ENCODE results near the gene RTN1. TPM values are rescaled to one million over a fixed set of nuclear protein-coding genes. Genes with fewer than 3 reads are reported as not detected.

The RTN1 gene
- total and polyA plus RNA-seq, 2 of the 8 experiments (the other 6 are each of a cell fraction or from before 2014, with no cell fraction given), result 2.8 to 4.9 TPM

DNA sequence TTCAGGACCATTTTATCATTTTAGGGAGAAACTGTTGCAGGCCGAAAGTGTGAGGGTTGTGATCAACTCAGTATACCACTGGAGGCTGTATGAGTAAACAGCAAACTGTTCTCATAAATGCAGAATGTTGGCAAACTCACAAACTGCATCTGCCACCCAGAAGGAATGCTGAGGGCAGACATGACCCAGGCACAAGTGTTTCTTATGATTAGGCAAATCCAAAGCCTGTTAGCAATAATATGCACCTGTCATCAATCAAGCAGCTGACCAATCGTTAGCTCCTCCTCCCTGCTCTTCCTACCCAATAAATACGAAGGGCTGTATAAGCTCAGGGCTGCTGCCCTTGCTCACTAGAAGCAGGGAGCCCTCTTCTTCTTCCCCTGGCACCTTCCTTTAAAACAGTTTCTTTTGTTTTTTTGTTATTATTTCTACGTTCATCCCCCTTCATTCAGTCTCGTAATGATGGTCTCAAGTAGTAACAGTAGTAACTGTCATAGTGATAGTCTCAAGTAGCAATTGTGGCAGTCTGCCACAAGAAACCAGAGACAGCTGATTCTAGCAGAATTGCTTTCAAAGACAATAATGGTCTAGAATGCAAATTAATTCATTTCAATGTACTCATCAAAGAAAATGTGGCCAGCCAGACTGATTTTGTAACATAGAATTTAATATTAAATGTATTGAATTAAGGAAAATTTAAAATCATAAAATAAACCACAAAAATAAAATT lies 278.8 kb downstream of the RTN1 start:
- Histone ChIP-seq H3K4me1 (replicated peaks in 1 of 4; ENCODE audit: control insufficient read depth in 3 of 4, insufficient read depth in 4 of 4, low read length in 3 of 4) (no peaks in the 10 kb centered on the region; a peak in 1 of 7 replicates), H3K18ac (ENCODE audit: extremely low read depth, low read length) (no peak overlapping the region), H4K5ac (ENCODE audit: insufficient read length, low read depth, low read length) (no peak overlapping the region), H3K9ac (replicated peaks in 1 of 4; ENCODE audit: extremely low read depth in 1 of 4, low read depth in 3 of 4, low read length in 3 of 4) (no peak overlapping the region), H3K56ac (replicated peaks; ENCODE audit: insufficient read length, low read depth, low read length) (no peak overlapping the region), H4K8ac (ENCODE audit: extremely low read depth, insufficient read depth, low read length) (no peak overlapping the region), H3K4me2 (ENCODE audit: insufficient read depth in 1 of 2, low read depth in 2 of 2, low read length in 2 of 2) (no peak overlapping the region), H3K9me3 (ENCODE audit: insufficient read depth in 2 of 2, low read depth in 1 of 2, low read length in 1 of 2) (no peaks in the 10 kb centered on the region), H4K91ac (replicated peaks; ENCODE audit: insufficient read length, low read length) (no peak overlapping the region), H3K14ac (ENCODE audit: insufficient read length) (no peak overlapping the region), H2AK5ac (ENCODE audit: low read depth, low read length) (no peak overlapping the region), H2BK20ac (ENCODE audit: low read length) (no peak overlapping the region), H3K36me3 (ENCODE audit: control insufficient read depth in 2 of 4, insufficient read depth in 4 of 4, low read length in 3 of 4) (no peaks in the 10 kb centered on the region), H3K27me3 (replicated peaks in 1 of 4; ENCODE audit: control insufficient read depth in 3 of 4, extremely low read depth in 1 of 4, insufficient read depth in 3 of 4, low read length in 3 of 4) (no peaks in the 10 kb centered on the region), H3K79me2 (ENCODE audit: control insufficient read depth in 1 of 2, insufficient read depth in 2 of 2, low read length in 2 of 2) (no peaks in the 10 kb centered on the region), H2BK120ac (replicated peaks; ENCODE audit: low read depth, low read length) (no peak overlapping the region), H3K4me3 (ENCODE audit: extremely low read depth in 1 of 4, insufficient read depth in 2 of 4, low read depth in 3 of 4, low read length in 4 of 4) (no peak overlapping the region), H4K20me1 (replicated peaks in 1 of 2; ENCODE audit: control insufficient read depth in 1 of 2, insufficient read depth in 2 of 2, low read length in 2 of 2) (no peaks in the 10 kb centered on the region), H2BK12ac (ENCODE audit: low read depth, low read length) (no peak overlapping the region), H2AFZ (ENCODE audit: low read length) (no peak overlapping the region), H3K23ac (ENCODE audit: insufficient read length) (no peak overlapping the region), H3K79me1 (ENCODE audit: low read depth, low read length) (no peaks in the 10 kb centered on the region), H3K27ac (ENCODE audit: low read depth, low read length) (no peak overlapping the region), H3K4ac (replicated peaks; ENCODE audit: insufficient read length, low read depth, low read length) (no peak overlapping the region), H2BK15ac (ENCODE audit: low read length) (no peak overlapping the region), H3K23me2 (ENCODE audit: low read depth, low read length) (no peaks in the 10 kb centered on the region), H2BK5ac (ENCODE audit: low read depth, low read length) (no peak overlapping the region)
- ChIA-PET POLR2A (ENCODE audit: partially characterized antibody) (no interaction called here), CTCF (ENCODE audit: partially characterized antibody) (interaction anchor here (0.5 to 3.0 kb wide), 4 partner anchors 10 to 564 kb away, joined by 4 to 22 read pairs (median 4); partner anchors contain the start of gene CCDC175)
- DNase-seq (ENCODE audit: low read depth in 1 of 2, low spot score in 2 of 2), result no peak
- no peak for FAIRE-seq
- 92% methylated on average over 5 of the region's 5 CpGs; no CpG with 5 or more reads in 1 of the 2 experiments for WGBS, 2 experiments (ENCODE audit: extremely low coverage in 1 of 2, insufficient coverage in 1 of 2, insufficient read length in 1 of 2, insufficient replicate concordance in 2 of 2, low coverage in 1 of 2, low lambda C conversion rate in 2 of 2, missing lambda C conversion rate in 1 of 2)
- TF ChIP-seq SP1 (IDR thresholded peaks at IDR 0.05; ENCODE audit: low read depth, low read length), result no peak
- TF ChIP-seq SRF (IDR thresholded peaks at IDR 0.05; ENCODE audit: low read depth, low read length), result no peak
- TF ChIP-seq BRCA1 (IDR thresholded peaks at IDR 0.05; ENCODE audit: low read depth, low read length), result no peak
- no peak for TF ChIP-seq EP300 (IDR thresholded peaks at IDR 0.05; ENCODE audit: borderline replicate concordance in 1 of 2, low read depth in 2 of 2, low read length in 2 of 2)
- TF ChIP-seq, protein P1, sequence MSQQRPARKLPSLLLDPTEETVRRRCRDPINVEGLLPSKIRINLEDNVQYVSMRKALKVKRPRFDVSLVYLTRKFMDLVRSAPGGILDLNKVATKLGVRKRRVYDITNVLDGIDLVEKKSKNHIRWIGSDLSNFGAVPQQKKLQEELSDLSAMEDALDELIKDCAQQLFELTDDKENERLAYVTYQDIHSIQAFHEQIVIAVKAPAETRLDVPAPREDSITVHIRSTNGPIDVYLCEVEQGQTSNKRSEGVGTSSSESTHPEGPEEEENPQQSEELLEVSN (IDR thresholded peaks at IDR 0.05), result no peak
- TF ChIP-seq RFX5 (IDR thresholded peaks at IDR 0.05; ENCODE audit: borderline replicate concordance, low read depth, low read length), result no peak
- TF ChIP-seq RXRA (IDR thresholded peaks at IDR 0.05; ENCODE audit: insufficient read depth, low read depth, low read length), result no peak
- no peak for TF ChIP-seq BACH1 (IDR thresholded peaks at IDR 0.05; ENCODE audit: low read length)
- no peak for TF ChIP-seq HDAC6 (IDR thresholded peaks at IDR 0.05; ENCODE audit: low read depth, low read length)
- TF ChIP-seq TCF12 (IDR thresholded peaks at IDR 0.05; ENCODE audit: low read depth, low read length), result no peak
- TF ChIP-seq, protein P2, sequence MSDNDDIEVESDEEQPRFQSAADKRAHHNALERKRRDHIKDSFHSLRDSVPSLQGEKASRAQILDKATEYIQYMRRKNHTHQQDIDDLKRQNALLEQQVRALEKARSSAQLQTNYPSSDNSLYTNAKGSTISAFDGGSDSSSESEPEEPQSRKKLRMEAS (IDR thresholded peaks at IDR 0.05), result no peak
- no peak for TF ChIP-seq POU5F1 (IDR thresholded peaks at IDR 0.05; ENCODE audit: low read depth, low read length)
- no peak for TF ChIP-seq CBX8 (IDR thresholded peaks at IDR 0.05; ENCODE audit: borderline replicate concordance, low read depth, low read length)

Measured in H1 (cell line).